ENCODE results near the gene MYG1.

DNA sequence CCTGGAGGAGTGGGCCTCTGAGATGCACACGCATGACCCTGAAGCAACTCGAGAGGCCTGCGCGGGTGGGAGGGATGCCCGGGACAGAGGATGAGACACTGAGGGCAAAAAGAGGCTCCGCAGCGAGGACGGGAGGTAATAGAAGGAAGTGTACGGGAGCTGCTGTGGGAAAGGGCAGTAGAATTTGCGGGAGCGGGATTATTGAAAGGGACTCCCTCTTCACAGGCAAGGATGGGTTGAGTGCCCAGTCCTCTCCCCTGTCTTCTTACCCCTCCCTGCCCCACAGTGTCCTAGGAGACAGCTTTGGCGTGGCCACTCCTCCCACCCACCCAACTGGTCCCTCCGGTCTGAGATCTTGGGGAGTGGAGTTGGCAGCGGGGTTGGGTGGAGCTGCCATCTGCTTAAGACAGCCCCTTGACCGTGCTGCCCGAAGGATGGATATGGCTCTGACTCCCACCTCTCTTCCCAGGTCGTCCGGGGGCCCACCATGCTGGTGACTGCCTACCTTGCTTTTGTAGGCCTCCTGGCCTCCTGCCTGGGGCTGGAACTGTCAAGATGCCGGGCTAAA, 47.1 kb upstream of the MYG1 start:
- TF ChIP-seq, protein P1, sequence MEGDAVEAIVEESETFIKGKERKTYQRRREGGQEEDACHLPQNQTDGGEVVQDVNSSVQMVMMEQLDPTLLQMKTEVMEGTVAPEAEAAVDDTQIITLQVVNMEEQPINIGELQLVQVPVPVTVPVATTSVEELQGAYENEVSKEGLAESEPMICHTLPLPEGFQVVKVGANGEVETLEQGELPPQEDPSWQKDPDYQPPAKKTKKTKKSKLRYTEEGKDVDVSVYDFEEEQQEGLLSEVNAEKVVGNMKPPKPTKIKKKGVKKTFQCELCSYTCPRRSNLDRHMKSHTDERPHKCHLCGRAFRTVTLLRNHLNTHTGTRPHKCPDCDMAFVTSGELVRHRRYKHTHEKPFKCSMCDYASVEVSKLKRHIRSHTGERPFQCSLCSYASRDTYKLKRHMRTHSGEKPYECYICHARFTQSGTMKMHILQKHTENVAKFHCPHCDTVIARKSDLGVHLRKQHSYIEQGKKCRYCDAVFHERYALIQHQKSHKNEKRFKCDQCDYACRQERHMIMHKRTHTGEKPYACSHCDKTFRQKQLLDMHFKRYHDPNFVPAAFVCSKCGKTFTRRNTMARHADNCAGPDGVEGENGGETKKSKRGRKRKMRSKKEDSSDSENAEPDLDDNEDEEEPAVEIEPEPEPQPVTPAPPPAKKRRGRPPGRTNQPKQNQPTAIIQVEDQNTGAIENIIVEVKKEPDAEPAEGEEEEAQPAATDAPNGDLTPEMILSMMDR (IDR thresholded peaks at IDR 0.05), result no peak
- TF ChIP-seq POLR2A (IDR thresholded peaks at IDR 0.05), result no peak

All from prostate gland (tissue), 2 donors.